ENCODE measurements around the gene DGUOK. TPM values are rescaled to one million over a fixed set of nuclear protein-coding genes. Genes with fewer than 3 reads are reported as not detected.

DGUOK gene
- total RNA-seq, 2 donors from 2014 or later: 61.1 to 85.2 TPM

GRCh38 chr2:73896362-73897239, 30.1 kb upstream of the DGUOK start:
- H3K36me3 Mint-ChIP-seq (ENCODE audit: low read depth): no peaks in the 10 kb centered on the region
- Histone ChIP-seq H3K4me1 (ENCODE audit: control insufficient read depth, insufficient read depth, low read length) (no peaks in the 10 kb centered on the region), H3K9me3 (ENCODE audit: control insufficient read depth, low read length) (no peaks in the 10 kb centered on the region), H3K27me3 (ENCODE audit: control insufficient read depth, insufficient read depth, low read length, poor library complexity, severe bottlenecking) (no peaks in the 10 kb centered on the region), H3K36me3 (ENCODE audit: control insufficient read depth, insufficient read depth, low read length) (no peaks in the 10 kb centered on the region), H3K4me3 (ENCODE audit: low read length) (no peak overlapping the region), H3K9ac (ENCODE audit: extremely low read depth, low read length, poor library complexity, severe bottlenecking) (no peak overlapping the region), H3K27ac (ENCODE audit: low read depth, low read length) (no peak overlapping the region)
- 79 to 92% methylated on average over 12 to 15 of the region's 15 CpGs for WGBS, 2 experiments (ENCODE audit: insufficient coverage in 1 of 2, insufficient read length in 1 of 2)
- no peaks in the 10 kb centered on the region for H3K9me3 Mint-ChIP-seq
- H3K4me1 Mint-ChIP-seq: no peaks in the 10 kb centered on the region
- TF ChIP-seq, protein P1, sequence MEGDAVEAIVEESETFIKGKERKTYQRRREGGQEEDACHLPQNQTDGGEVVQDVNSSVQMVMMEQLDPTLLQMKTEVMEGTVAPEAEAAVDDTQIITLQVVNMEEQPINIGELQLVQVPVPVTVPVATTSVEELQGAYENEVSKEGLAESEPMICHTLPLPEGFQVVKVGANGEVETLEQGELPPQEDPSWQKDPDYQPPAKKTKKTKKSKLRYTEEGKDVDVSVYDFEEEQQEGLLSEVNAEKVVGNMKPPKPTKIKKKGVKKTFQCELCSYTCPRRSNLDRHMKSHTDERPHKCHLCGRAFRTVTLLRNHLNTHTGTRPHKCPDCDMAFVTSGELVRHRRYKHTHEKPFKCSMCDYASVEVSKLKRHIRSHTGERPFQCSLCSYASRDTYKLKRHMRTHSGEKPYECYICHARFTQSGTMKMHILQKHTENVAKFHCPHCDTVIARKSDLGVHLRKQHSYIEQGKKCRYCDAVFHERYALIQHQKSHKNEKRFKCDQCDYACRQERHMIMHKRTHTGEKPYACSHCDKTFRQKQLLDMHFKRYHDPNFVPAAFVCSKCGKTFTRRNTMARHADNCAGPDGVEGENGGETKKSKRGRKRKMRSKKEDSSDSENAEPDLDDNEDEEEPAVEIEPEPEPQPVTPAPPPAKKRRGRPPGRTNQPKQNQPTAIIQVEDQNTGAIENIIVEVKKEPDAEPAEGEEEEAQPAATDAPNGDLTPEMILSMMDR (conservative IDR thresholded peaks at IDR 0.05): no peak
- DNase-seq: no peak
- no peak overlapping the region for H3K4me3 Mint-ChIP-seq
- H3K27ac Mint-ChIP-seq: no peak overlapping the region
- H3K27me3 Mint-ChIP-seq (ENCODE audit: insufficient read depth): no peaks in the 10 kb centered on the region

DNA sequence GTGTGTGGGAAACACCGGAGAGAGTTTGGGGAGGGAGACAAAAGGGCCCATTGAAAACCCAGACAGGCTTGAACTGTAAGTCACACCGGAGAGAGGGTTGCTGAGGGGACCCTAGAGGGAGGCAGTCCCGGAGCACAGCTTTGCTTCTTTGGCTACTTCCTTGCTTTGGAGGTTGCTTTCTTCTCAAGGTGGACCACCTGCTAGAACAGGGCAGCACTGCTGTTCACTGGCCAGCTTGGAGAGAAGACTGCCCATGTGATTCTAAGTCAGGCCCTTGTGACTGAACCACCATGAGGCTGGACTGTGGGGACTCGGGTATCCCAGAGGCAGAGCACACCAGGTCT, 29.5 kb upstream of the DGUOK start:
- Mint-ChIP-seq H3K4me3 (no peak overlapping the region), H3K27ac (no peak overlapping the region), H3K36me3 (ENCODE audit: low read depth) (no peaks in the 10 kb centered on the region), H3K27me3 (ENCODE audit: insufficient read depth) (no peaks in the 10 kb centered on the region), H3K9me3 (no peaks in the 10 kb centered on the region), H3K4me1 (no peaks in the 10 kb centered on the region)
- no peak for DNase-seq
- no peaks in the 10 kb centered on the region for H3K9me3 ChIP-seq (ENCODE audit: control insufficient read depth, low read length)
- no peak overlapping the region for H3K27ac ChIP-seq (ENCODE audit: low read depth, low read length)
- no peaks in the 10 kb centered on the region for H3K36me3 ChIP-seq (ENCODE audit: control insufficient read depth, insufficient read depth, low read length)
- TF ChIP-seq, protein P1 (conservative IDR thresholded peaks at IDR 0.05): no peak
- 78% methylated on average over 4 of the region's 4 CpGs; no CpG with 5 or more reads in 1 of the 2 experiments for WGBS, 2 experiments (ENCODE audit: insufficient coverage in 1 of 2, insufficient read length in 1 of 2)
- no peaks in the 10 kb centered on the region for H3K27me3 ChIP-seq (ENCODE audit: control insufficient read depth, insufficient read depth, low read length, poor library complexity, severe bottlenecking)
- H3K9ac ChIP-seq (ENCODE audit: extremely low read depth, low read length, poor library complexity, severe bottlenecking): no peak overlapping the region
- no peaks in the 10 kb centered on the region for H3K4me1 ChIP-seq (ENCODE audit: control insufficient read depth, insufficient read depth, low read length)
- no peak overlapping the region for H3K4me3 ChIP-seq (ENCODE audit: low read length)

DNA sequence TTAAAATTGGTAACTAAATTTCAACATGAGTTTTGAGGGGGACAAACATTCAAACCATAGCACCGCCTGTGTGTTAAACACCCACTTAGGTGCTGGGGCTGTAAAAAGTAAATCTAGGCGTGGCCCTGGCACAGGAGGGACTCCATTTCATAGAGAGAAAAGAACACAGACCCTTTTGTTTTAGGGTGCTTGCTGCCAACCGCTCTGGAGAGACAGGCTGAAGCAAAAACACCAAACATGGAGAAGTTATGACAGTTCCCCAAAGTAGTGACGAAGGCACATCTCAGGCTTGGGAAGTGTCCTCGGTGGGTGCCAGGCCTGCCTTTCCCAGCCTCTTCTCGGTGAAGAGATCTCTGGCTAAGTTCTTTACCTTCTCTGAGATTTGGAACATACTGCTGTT, 28.7 kb upstream of the DGUOK start:
- Histone ChIP-seq H3K27ac (ENCODE audit: low read depth, low read length) (no peak overlapping the region), H3K9me3 (ENCODE audit: control insufficient read depth, low read length) (no peaks in the 10 kb centered on the region), H3K27me3 (ENCODE audit: control insufficient read depth, insufficient read depth, low read length, poor library complexity, severe bottlenecking) (peaks cover 5% of the 10 kb centered on the region), H3K36me3 (ENCODE audit: control insufficient read depth, insufficient read depth, low read length) (no peaks in the 10 kb centered on the region), H3K4me3 (ENCODE audit: low read length) (no peak overlapping the region), H3K9ac (ENCODE audit: extremely low read depth, low read length, poor library complexity, severe bottlenecking) (no peak overlapping the region), H3K4me1 (ENCODE audit: control insufficient read depth, insufficient read depth, low read length) (no peaks in the 10 kb centered on the region)
- Mint-ChIP-seq H3K27me3 (ENCODE audit: insufficient read depth) (peaks cover 3% of the 10 kb centered on the region), H3K4me1 (no peaks in the 10 kb centered on the region), H3K4me3 (no peak overlapping the region), H3K27ac (no peak overlapping the region), H3K36me3 (ENCODE audit: low read depth) (no peaks in the 10 kb centered on the region), H3K9me3 (no peaks in the 10 kb centered on the region)
- TF ChIP-seq, protein P1 (conservative IDR thresholded peaks at IDR 0.05): no peak
- 76 to 96% methylated on average over 3 to 6 of the region's 6 CpGs for WGBS, 2 experiments (ENCODE audit: insufficient coverage in 1 of 2, insufficient read length in 1 of 2)
- DNase-seq: no peak

All from endodermal cell (in vitro differentiated cells).